ENCODE results near the gene SLC25A21.
A peak's percentile ranks its signal among the peaks of the same experiment; 100 is the strongest.
"Not testable (repeated sequence)": the region's sequence is repeated elsewhere in the genome, so short reads cannot be mapped to it uniquely, and the experiment has no call there.

Gene SLC25A21

DNA sequence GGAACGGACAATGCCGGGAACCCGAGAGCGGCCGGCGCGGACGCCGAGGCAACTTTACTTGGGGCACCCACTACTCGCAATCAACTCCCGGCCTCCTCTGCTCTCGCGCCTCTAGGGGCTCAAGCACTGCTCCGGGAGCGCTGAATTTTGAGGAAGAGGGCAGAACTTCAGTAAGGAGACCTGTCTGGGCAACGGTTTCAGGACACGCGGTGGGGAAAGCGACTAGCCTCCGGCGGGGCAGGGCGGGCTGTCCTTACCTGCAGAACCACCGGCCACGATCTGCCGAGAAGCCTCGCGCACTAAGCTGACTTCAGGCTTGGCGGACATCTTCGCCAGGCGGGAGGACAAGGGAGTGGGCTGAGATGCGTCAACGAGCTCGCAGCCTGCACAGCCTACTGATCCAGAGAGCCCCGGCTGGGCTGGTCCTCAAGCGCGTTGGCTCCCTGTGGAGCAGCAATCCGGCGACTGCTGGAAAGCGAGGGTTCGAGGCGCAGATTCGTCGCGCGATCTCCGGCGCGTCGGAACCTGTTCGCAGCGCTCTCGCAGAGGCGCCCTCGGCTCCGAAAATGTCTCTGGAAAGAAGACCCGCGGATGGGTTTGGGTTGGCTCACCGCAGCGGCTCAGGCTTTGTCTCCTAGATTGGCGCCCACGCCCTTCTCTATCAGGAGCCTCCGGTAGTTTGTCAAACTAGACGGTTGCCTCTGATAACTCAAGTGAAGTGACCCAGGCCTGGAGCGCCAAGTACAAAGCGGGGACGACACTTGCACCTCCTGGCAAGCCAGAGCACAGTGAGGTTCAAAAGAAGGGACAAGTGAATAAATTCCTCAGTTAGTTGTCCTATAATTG lies at the start of gene SLC25A21:
Gene SLC25A21 (minus strand): TSS at position 583 of the 846 bp plus-strand sequence.
- DNase-seq (ENCODE audit: low read depth, low spot score), result peak; percentile 26
- peak within 1 kb of the TSS; percentile 86 for H3K27ac ChIP-seq

DNA sequence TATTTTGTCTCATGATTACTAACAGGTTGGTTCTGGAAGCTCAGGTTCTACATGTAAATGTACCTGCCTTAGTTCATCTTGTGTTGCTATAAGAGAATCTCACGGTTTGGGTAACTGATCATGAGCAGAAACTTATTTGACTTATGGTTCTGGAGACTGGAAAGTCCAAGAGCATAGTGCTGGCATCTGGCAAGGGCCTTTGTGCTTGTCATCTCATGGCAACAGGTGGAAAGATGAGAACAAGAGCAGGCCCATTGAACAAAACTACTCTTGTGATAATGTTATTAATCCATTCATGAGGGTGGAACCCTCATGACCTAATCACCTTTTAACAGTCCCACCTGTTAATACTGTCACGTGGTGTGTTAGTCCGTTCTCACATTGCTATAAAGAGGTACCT lies 48.7 kb upstream of the SLC25A21 start:
- no peak for DNase-seq (ENCODE audit: low read depth, low spot score)
- no peak overlapping the region for H3K27ac ChIP-seq

DNA sequence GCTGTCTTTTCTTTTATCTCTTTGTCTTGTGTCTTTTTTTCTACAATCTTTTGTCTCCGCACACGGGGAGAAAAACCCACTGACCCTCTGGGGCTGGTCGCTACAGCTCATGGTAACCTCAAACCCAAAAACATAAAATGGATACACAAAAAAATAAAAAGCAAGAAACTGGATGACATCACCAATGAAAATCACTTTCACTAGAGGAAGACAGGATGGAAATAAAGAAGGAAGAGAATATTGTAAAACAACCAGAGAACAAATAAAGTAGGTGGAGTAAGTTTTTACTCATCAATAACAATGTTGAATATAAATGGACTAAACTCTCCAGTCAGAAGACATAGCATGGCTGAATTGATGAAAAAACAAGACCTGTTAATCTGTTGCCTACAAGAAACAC lies 42.9 kb upstream of the SLC25A21 start:
- DNase-seq (ENCODE audit: low read depth, low spot score), result no peak
- no peak overlapping the region for H3K27ac ChIP-seq

DNA sequence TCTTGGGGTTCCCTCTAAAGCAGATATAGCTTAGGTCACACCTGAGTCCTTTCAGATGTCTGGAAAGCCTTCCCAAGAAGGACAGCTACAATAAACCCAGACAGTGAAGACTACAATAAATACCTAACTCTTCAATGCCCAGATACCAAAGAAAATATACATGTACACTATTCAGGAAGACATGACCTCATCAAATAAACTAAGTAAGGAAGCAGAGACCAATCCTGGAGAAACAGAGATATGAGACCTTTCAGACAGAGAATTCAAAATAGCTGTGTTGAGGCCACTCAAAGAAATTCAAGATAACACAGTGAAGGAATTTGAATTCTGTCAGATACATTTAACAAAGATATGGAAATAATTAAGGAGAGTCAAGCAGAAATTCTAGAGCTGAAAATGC lies 40.6 kb upstream of the SLC25A21 start:
- H3K27ac ChIP-seq, result no peak overlapping the region
- DNase-seq (ENCODE audit: low read depth, low spot score), result no peak

DNA sequence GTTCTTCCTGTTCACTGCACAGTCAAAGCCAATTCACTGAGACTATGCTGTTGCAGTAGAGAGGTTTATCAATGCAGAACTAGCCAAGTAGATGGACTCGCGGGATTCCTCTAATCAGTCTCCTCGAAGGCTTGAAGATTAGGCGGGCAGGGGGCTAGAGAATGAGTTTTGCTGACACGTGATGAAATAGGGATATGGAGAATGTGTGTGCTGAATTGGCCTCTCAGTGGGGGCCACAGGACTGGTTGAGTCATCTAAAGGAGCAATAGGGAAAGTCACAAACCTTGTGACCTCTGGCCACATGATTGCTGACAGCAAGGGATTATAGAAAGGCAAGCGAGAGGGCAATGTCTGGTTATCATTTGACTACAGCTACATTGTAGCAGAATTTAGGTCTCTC lies 38.0 kb upstream of the SLC25A21 start:
- DNase-seq (ENCODE audit: low read depth, low spot score), result no peak

DNA sequence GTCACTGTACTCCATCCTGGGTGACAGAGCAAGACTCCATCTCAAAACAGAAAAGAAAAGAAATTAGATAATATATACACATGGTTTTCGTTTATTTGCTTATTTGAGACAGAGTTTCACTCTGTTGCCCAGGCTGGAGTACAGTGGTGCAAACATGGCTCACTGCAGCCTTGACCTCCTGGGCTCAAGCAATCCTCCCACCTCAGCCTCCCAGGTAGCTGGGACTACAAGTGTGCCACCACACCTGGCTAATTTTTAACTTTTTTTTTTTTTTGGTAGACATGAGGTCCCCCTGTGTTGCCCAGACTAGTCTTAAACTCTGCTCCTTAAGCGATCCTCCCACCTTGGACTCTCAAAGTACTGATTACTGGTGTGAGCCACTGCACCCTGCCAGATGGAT lies 37.2 kb upstream of the SLC25A21 start:
- H3K27ac ChIP-seq; DNase-seq (ENCODE audit: low read depth, low spot score): not testable (repeated sequence)

More for the DNA sequence above, 38.0 kb upstream of the SLC25A21 start:
- H3K27ac ChIP-seq, result no peak overlapping the region

DNA sequence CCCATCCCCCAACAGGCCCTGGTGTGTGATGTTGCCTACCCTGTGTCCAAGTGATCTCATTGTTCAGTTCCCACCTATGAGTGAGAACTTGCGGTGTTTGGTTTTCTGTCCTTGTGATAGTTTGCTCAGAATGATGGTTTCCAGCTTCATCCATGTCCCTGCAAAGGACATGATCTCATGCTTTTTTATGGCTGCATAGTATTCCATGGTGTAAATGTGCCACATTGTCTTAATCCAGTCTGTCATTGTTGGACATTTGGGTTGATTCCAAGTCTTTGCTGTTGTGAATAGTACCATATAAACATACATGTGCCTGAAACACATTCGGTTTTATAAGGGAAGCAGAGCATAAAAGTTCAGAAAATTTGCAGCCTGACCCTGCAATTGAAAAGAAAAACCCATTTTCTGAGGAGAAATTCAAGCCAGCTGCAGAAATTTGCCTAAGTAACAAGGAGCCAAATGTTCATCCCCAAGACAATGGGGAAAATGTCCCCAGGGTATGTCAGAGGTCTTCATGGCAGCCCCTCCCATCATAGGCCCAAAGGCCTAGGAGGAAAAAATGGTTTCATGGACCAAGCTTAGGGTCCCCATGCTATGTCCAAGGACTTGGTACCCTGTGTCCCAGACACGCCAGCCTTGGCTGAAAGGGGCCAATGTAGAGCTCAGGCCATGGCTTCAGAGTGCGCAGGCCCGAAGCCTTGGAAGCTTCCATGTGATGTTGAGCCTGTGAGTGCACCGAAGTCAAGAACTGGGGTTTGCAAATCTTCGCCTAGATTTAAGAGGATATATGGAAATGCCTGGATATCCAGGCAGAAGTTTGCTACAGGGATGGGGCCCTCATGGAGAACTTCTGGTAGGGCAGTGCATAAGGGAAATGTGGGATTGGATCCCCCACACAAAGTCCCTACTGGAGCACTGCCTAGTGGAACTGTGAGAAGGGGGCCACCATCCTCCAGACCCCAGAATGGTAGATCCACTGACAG lies 33.5 kb upstream of the SLC25A21 start:
- H3K27ac ChIP-seq; DNase-seq (ENCODE audit: low read depth, low spot score): not testable (repeated sequence)

DNA sequence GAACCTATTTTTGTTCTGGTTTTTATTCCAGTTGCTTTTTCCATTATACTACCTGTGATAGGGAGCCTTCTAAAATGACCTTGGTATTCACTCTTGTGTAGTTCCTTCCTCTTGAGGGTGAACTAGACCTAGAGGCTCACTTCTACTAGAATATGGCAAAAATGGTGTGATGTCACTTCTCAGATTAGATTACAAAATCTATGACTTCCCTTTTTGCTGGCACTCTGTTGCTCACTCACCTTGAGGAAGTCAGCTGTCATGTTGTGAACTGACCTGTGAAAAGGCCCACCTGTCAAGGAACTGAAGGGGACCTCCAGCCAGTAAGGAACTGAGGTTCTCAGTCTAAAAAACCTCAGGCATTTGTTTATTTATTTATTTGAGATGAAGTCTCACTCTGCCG lies 31.0 kb upstream of the SLC25A21 start:
- no peak for DNase-seq (ENCODE audit: low read depth, low spot score)
- peak overlapping the region; percentile 85 for H3K27ac ChIP-seq

DNA sequence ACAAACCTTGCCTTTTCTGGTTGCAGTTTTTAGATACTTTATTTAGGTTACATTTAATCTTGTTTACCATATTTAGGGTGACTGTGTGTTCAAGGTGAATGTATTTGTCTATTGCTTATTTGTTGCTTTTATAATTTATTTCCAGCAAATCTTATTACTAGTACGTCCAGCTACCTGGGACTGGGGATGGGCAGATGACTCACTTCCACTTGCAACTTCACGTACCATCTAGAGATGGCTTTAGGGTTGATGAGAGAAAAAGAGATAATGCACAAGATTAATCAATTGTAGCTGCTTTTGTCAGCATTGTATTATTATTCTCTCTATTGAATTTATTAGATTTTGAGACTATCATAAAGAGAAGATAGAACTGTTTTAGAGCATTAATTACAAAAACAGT lies 30.4 kb upstream of the SLC25A21 start:
- peak overlapping the region; percentile 85 for H3K27ac ChIP-seq
- DNase-seq (ENCODE audit: low read depth, low spot score), result no peak

DNA sequence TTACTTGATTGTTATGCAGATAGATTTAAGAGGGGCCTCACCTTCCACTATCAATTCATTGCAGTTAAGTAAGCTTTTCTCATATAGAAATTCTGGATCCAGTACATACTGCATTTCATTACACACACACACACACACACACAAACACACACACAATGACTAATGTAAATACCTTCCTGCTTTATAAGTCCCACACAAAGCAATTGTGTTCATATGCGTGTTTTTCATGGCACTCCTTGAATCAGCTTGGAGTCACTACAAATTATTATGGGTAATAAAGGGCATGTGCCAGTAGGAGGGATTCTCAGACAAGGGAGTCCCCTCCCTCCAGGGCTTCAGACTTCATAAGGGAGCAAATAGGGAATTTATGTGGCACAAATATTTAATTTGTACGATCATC lies 29.9 kb upstream of the SLC25A21 start:
- H3K27ac ChIP-seq, result peak overlapping the region; percentile 85
- DNase-seq (ENCODE audit: low read depth, low spot score), result peak; percentile 73

DNA sequence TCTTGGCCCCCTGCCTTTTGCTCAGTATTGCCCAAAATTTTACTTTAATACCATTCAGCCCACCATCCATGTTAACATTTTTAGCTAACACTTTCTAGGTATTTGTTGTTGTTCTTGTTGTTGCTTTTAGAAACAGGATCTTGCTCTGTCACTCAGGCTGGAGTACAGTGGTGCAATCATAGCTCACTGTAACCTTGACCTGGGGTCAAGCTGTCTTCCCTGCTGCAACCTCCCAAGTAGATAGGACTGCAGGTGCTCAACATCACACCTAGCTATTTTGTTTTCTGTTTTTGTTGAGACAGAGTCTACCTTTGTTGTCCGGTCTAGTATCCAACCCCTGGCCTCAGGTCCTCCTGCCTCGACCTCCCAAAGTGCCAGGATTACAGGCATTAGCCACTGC lies 29.3 kb upstream of the SLC25A21 start:
- H3K27ac ChIP-seq, result peak overlapping the region; percentile 85
- DNase-seq (ENCODE audit: low read depth, low spot score), result no peak

DNA sequence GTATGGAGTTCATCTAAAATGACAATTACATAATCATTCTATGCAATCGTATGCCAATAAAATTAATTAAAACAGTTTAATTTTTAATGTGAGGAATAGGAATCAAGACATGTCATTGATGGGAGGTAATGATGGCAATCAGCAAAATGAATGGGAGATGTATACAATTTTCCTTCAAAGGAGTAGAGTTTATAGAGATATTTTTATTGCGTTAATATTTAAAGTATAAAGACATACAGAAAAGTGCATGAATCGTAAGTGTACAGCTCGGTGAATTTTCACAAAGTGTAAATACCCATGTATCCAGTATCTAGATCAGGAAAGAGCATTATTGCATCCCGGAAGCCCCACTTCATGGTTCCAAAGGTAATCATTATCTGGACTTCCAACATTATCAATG lies 26.5 kb upstream of the SLC25A21 start:
- DNase-seq (ENCODE audit: low read depth, low spot score), result no peak
- H3K27ac ChIP-seq, result no peak overlapping the region

DNA sequence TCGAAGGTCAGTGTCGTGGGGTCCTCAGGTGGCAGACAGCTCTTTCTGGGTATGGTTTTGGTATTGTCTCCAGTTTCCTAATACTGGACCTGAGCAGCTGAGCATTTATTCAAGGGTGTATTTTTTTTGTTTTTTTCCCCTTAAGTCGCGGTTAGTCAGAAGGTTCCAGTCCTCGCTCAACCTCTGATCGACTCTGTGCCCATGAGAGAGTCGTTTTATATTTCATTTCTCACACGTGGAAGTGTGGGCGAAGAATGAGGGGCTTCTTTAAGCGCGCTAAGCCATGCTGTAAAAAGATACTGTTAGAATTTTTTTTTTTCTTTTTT lies 25.8 kb upstream of the SLC25A21 start:
- no peak for DNase-seq (ENCODE audit: low read depth, low spot score)

DNA sequence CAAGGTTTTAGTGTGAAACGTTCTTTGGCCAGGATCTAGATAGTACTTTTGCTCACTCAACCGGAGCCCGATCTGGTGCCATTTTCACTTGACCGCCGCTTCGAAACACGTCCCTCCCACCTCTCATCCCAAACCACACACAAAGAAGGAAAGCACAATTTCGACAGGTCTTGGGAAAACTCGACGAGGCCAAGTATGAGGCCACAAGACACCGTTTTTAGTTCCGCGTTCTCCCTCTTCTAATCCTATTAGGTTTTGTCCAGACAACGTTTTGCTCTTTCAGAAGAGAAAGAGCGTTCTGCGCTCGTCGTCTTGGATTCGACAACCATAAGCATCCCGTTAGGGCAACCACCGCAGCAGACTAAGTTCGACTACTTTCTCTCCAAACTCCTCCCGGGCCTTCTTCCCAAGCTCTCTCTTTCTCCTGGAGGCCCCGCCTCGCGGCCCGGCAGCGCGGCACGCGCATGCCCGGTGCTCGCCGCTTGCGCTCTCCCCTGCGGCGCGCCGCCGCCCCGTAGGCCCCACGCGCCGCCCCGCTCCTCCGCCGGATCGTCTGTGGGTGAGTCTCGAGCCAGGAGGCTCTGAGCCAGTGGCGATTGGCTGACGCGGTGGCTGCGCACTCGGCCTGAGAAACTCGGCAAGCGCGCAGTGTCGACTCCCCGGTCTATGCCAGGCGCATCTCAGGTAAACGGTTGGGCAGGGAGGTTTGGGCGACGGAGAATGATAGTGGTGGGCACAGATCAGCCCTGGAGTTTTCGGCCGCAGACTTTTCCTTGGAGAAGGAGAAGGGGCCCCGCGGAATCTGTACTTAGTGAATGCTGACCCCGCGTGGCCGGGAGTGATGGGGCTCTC lies 25.2 kb upstream of the SLC25A21 start, which contains the start of gene MIPOL1:
Gene MIPOL1 (plus strand): TSS at position 517 of the 852 bp plus-strand sequence. CDS start 49,952 bp downstream, outside the sequence.
- H3K27ac ChIP-seq, result peak within 1 kb of the TSS; percentile 88
- DNase-seq (ENCODE audit: low read depth, low spot score), result peak; percentile 50

More for the DNA sequence above, 25.8 kb upstream of the SLC25A21 start:
- peak overlapping the region; percentile 88 for H3K27ac ChIP-seq

DNA sequence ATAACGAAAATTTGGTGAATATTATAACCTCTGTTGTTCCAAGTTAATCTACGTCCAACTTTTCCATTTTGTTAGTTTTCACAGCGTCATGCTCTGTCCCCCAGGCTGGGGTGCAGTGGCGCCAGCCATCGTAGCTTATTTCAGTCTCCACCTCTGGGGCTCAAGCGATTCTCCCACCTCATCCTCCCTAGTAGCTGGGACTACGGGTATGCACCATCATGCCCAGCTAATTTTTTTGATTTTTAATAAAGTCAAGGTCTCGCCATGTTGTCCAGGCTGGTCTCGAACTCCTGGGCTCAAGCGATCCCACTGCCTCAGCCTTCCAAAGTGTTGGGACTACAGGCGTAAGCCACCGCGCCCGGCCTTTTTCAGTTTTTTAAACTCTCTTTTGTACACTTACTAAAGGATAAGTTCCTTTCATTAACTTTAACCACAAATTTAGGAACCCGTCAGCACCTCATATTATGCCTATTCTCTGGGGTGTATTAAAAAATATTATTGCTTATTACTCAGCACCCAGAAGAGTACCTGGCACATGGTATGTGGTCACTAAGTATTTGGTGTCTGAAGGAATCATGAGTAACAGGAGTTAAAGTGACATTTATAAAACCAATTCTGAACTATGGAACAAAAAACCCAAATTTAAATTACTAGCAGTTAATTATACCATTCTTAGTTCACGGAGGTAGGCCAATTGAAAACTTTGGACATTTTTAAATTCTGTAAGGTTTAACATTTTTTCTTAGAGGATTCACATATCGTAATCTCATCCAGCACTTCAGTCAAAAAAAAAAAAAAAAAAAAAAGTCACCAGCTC lies 24.4 kb upstream of the SLC25A21 start:
- no peak for DNase-seq (ENCODE audit: low read depth, low spot score)
- H3K27ac ChIP-seq, result peak overlapping the region; percentile 88

DNA sequence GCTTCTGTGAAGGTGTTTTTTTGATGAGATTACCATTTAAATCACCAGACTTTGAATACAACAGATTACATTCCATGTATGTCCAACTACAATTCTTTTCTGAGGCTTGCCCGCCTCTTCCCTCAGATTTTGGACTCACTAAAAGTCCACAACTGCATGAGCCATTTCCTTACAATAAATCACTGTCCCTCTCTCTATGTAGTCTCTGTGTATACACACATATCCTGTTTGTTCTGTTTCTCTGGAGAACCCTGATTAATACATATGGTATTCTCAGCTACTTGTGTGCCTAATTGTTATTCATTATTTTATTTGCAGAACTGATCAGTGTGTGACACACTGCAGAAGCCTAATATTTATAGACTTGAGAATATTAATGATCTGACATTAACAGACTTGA lies 22.9 kb upstream of the SLC25A21 start:
- peak; percentile 82 for DNase-seq (ENCODE audit: low read depth, low spot score)
- H3K27ac ChIP-seq, result peak overlapping the region; percentile 88

DNA sequence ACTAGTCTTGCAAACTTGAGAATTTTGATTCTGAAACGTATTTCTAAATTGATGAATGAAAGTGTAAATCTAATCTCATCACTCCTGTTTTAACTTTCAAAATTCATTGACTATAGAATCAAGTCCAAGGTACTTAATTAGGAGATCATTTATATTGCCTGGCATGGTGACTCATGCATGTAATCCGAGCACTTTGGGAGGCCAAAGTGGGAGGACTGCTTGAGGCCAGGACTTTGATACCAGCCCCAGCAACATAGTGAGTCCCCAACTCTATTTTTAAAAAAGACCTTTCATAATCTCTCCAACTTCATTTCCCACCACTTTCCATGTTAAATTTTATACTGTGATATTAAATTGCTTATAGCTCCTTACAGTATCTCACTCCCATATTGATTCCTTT lies 22.3 kb upstream of the SLC25A21 start:
- H3K27ac ChIP-seq, result peak overlapping the region; percentile 88

DNA sequence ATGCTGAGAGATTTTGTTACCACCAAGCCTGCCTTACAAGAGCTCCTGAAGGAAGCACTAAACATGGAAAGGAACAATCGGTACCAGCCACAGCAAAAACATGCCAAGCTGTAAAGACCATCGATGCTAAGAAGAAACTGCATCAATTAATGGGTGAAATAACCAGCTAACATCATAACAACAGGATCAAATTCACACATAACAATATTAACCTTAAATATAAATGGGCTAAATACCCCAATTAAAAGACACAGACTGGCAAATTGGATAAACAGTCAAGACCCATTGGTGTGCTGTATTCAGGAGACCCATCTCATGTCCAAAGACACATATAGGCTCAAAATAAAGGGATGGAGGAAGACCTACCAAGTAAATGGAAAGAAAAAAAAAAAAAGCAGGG lies 17.3 kb upstream of the SLC25A21 start:
- not testable (repeated sequence) for H3K27ac ChIP-seq; DNase-seq (ENCODE audit: low read depth, low spot score)

More for the DNA sequence above, 22.3 kb upstream of the SLC25A21 start:
- no peak for DNase-seq (ENCODE audit: low read depth, low spot score)

All from epithelial cell of prostate (primary cell).